ENCODE data around the gene GNAL. TPM values are rescaled to one million over a fixed set of nuclear protein-coding genes. Genes with fewer than 3 reads are reported as not detected.

The GNAL gene
- total and polyA plus RNA-seq, 2 experiments from 2014 or later, result 7.5 to 21.6 TPM

DNA sequence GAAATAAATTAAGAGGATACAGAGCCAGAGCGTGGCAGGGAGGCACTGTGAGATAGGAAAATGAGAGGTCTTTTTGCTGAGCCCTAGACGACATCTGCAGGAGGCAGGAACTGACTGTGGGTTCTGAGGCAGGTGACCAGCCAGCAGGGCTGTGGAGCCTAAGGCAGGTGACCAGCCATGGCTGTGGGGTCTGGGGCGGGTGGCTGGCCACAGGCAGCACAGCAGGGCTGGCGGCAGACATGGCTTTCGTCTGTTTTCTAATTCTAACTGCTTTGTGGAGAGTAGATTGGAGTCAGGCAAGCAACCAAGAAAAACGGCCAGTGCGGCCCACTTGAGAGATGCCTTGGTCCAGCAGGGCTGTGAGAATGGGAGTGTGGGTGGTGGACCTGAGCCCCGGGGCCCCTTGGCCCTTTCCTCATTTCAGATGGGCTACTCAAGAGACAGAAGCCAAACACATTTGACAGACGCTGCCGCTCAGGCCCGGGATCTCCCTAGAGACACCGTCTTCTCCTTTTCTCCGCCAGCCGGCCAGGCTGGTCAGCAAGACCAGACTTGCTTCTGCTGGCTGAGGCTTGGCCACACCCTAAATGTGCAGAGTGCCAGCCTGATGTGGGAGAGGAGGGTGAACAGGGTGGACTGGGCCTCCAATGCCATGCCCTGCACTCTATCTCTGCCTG is 19.7 kb upstream of the GNAL start:
- no peak for DNase-seq (ENCODE audit: low spot score)
- peaks cover 18% of the 10 kb centered on the region for H3K27me3 Mint-ChIP-seq (ENCODE audit: insufficient read depth, low read depth, poor library complexity)
- no peak overlapping the region for H3K4me3 Mint-ChIP-seq
- no peaks in the 10 kb centered on the region for H3K79me2 ChIP-seq (replicated peaks; ENCODE audit: insufficient read depth)
- H3K27ac ChIP-seq (ENCODE audit: low read depth), result no peak overlapping the region
- no peaks in the 10 kb centered on the region for H4K20me1 ChIP-seq (replicated peaks; ENCODE audit: insufficient read depth)
- no peak for TF ChIP-seq JUNB (IDR thresholded peaks at IDR 0.05; ENCODE audit: unreplicated experiment)
- no peak for TF ChIP-seq EZH2 (IDR thresholded peaks at IDR 0.05; ENCODE audit: low read depth, unreplicated experiment)
- TF ChIP-seq POLR2AphosphoS5 (IDR thresholded peaks at IDR 0.05; ENCODE audit: low read depth), result no peak
- no peak for TF ChIP-seq ZNF114 (CRISPR knock-in tag; IDR thresholded peaks at IDR 0.05)
- TF ChIP-seq, protein P1, sequence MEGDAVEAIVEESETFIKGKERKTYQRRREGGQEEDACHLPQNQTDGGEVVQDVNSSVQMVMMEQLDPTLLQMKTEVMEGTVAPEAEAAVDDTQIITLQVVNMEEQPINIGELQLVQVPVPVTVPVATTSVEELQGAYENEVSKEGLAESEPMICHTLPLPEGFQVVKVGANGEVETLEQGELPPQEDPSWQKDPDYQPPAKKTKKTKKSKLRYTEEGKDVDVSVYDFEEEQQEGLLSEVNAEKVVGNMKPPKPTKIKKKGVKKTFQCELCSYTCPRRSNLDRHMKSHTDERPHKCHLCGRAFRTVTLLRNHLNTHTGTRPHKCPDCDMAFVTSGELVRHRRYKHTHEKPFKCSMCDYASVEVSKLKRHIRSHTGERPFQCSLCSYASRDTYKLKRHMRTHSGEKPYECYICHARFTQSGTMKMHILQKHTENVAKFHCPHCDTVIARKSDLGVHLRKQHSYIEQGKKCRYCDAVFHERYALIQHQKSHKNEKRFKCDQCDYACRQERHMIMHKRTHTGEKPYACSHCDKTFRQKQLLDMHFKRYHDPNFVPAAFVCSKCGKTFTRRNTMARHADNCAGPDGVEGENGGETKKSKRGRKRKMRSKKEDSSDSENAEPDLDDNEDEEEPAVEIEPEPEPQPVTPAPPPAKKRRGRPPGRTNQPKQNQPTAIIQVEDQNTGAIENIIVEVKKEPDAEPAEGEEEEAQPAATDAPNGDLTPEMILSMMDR (conservative IDR thresholded peaks at IDR 0.05; ENCODE audit: low read depth in 2 of 2), result no peak
- TF ChIP-seq, protein P2, sequence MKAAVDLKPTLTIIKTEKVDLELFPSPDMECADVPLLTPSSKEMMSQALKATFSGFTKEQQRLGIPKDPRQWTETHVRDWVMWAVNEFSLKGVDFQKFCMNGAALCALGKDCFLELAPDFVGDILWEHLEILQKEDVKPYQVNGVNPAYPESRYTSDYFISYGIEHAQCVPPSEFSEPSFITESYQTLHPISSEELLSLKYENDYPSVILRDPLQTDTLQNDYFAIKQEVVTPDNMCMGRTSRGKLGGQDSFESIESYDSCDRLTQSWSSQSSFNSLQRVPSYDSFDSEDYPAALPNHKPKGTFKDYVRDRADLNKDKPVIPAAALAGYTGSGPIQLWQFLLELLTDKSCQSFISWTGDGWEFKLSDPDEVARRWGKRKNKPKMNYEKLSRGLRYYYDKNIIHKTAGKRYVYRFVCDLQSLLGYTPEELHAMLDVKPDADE (IDR thresholded peaks at IDR 0.05), result no peak
- no peak for TF ChIP-seq CREB1 (CRISPR knock-in tag; IDR thresholded peaks at IDR 0.05; ENCODE audit: low read depth)
- TF ChIP-seq EZH2phosphoT487 (IDR thresholded peaks at IDR 0.05; ENCODE audit: unreplicated experiment), result no peak
- TF ChIP-seq STAT1 (IDR thresholded peaks at IDR 0.05; ENCODE audit: unreplicated experiment), result no peak
- TF ChIP-seq, protein P3, sequence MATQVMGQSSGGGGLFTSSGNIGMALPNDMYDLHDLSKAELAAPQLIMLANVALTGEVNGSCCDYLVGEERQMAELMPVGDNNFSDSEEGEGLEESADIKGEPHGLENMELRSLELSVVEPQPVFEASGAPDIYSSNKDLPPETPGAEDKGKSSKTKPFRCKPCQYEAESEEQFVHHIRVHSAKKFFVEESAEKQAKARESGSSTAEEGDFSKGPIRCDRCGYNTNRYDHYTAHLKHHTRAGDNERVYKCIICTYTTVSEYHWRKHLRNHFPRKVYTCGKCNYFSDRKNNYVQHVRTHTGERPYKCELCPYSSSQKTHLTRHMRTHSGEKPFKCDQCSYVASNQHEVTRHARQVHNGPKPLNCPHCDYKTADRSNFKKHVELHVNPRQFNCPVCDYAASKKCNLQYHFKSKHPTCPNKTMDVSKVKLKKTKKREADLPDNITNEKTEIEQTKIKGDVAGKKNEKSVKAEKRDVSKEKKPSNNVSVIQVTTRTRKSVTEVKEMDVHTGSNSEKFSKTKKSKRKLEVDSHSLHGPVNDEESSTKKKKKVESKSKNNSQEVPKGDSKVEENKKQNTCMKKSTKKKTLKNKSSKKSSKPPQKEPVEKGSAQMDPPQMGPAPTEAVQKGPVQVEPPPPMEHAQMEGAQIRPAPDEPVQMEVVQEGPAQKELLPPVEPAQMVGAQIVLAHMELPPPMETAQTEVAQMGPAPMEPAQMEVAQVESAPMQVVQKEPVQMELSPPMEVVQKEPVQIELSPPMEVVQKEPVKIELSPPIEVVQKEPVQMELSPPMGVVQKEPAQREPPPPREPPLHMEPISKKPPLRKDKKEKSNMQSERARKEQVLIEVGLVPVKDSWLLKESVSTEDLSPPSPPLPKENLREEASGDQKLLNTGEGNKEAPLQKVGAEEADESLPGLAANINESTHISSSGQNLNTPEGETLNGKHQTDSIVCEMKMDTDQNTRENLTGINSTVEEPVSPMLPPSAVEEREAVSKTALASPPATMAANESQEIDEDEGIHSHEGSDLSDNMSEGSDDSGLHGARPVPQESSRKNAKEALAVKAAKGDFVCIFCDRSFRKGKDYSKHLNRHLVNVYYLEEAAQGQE (IDR thresholded peaks at IDR 0.05; ENCODE audit: unreplicated experiment), result no peak
- TF ChIP-seq ZNF331 (CRISPR knock-in tag; IDR thresholded peaks at IDR 0.05; ENCODE audit: low read depth), result no peak
- no peak for TF ChIP-seq NANOG (IDR thresholded peaks at IDR 0.05; ENCODE audit: borderline replicate concordance)
- TF ChIP-seq, protein P4, sequence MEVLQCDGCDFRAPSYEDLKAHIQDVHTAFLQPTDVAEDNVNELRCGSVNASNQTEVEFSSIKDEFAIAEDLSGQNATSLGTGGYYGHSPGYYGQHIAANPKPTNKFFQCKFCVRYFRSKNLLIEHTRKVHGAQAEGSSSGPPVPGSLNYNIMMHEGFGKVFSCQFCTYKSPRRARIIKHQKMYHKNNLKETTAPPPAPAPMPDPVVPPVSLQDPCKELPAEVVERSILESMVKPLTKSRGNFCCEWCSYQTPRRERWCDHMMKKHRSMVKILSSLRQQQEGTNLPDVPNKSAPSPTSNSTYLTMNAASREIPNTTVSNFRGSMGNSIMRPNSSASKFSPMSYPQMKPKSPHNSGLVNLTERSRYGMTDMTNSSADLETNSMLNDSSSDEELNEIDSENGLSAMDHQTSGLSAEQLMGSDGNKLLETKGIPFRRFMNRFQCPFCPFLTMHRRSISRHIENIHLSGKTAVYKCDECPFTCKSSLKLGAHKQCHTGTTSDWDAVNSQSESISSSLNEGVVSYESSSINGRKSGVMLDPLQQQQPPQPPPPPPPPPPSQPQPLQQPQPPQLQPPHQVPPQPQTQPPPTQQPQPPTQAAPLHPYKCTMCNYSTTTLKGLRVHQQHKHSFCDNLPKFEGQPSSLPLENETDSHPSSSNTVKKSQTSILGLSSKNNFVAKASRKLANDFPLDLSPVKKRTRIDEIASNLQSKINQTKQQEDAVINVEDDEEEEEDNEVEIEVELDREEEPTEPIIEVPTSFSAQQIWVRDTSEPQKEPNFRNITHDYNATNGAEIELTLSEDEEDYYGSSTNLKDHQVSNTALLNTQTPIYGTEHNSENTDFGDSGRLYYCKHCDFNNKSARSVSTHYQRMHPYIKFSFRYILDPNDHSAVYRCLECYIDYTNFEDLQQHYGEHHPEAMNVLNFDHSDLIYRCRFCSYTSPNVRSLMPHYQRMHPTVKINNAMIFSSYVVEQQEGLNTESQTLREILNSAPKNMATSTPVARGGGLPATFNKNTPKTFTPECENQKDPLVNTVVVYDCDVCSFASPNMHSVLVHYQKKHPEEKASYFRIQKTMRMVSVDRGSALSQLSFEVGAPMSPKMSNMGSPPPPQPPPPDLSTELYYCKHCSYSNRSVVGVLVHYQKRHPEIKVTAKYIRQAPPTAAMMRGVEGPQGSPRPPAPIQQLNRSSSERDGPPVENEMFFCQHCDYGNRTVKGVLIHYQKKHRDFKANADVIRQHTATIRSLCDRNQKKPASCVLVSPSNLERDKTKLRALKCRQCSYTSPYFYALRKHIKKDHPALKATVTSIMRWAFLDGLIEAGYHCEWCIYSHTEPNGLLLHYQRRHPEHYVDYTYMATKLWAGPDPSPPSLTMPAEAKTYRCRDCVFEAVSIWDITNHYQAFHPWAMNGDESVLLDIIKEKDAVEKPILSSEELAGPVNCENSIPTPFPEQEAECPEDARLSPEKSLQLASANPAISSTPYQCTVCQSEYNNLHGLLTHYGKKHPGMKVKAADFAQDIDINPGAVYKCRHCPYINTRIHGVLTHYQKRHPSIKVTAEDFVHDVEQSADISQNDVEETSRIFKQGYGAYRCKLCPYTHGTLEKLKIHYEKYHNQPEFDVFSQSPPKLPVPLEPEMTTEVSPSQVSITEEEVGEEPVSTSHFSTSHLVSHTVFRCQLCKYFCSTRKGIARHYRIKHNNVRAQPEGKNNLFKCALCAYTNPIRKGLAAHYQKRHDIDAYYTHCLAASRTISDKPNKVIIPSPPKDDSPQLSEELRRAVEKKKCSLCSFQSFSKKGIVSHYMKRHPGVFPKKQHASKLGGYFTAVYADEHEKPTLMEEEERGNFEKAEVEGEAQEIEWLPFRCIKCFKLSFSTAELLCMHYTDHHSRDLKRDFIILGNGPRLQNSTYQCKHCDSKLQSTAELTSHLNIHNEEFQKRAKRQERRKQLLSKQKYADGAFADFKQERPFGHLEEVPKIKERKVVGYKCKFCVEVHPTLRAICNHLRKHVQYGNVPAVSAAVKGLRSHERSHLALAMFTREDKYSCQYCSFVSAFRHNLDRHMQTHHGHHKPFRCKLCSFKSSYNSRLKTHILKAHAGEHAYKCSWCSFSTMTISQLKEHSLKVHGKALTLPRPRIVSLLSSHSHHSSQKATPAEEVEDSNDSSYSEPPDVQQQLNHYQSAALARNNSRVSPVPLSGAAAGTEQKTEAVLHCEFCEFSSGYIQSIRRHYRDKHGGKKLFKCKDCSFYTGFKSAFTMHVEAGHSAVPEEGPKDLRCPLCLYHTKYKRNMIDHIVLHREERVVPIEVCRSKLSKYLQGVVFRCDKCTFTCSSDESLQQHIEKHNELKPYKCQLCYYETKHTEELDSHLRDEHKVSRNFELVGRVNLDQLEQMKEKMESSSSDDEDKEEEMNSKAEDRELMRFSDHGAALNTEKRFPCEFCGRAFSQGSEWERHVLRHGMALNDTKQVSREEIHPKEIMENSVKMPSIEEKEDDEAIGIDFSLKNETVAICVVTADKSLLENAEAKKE (CRISPR knock-in tag; IDR thresholded peaks at IDR 0.05), result no peak
- no peaks in the 10 kb centered on the region for H3K36me3 ChIP-seq (ENCODE audit: insufficient read depth)
- no peaks in the 10 kb centered on the region for H3K9me3 Mint-ChIP-seq
- H2AFZ ChIP-seq, result peak overlapping the region; percentile 85; the same call in 1 of the 2 replicates
- no peaks in the 10 kb centered on the region; the same call in 1 of the 2 replicates for H3K4me1 ChIP-seq (ENCODE audit: insufficient read depth)
- H3K4me3 ChIP-seq, result no peak overlapping the region
- H3F3A ChIP-seq (replicated peaks; ENCODE audit: low read depth), result no peaks in the 10 kb centered on the region
- no peak overlapping the region for H3K4me2 ChIP-seq
- peaks cover 5% of the 10 kb centered on the region for H3K9me2 ChIP-seq (ENCODE audit: insufficient read depth)
- H3K36me3 Mint-ChIP-seq (ENCODE audit: low read depth), result no peaks in the 10 kb centered on the region
- no peak overlapping the region for H3K27ac Mint-ChIP-seq
- H3K4me1 Mint-ChIP-seq, result peaks cover 27% of the 10 kb centered on the region
- ATAC-seq, result peak; percentile 19; the same call in 1 of the 3 replicates
- H3K27me3 ChIP-seq (ENCODE audit: insufficient read depth), result no peaks in the 10 kb centered on the region

Data from GM23338 (cell line).